HG02938 (cell line): ENCODE data around the gene EXOSC9.
A peak's percentile ranks its signal among the peaks of the same experiment; 100 is the strongest.

Experiments used
- ATAC-seq: cut with Tn5 transposase; IDR thresholded peaks from one replicate; pipeline ENCODE4 v1.9.1; 2021; ENCODE audit warnings: mild to moderate bottlenecking, moderate library complexity; ENCODE audit not compliant: unreplicated experiment

EXOSC9 gene

DNA sequence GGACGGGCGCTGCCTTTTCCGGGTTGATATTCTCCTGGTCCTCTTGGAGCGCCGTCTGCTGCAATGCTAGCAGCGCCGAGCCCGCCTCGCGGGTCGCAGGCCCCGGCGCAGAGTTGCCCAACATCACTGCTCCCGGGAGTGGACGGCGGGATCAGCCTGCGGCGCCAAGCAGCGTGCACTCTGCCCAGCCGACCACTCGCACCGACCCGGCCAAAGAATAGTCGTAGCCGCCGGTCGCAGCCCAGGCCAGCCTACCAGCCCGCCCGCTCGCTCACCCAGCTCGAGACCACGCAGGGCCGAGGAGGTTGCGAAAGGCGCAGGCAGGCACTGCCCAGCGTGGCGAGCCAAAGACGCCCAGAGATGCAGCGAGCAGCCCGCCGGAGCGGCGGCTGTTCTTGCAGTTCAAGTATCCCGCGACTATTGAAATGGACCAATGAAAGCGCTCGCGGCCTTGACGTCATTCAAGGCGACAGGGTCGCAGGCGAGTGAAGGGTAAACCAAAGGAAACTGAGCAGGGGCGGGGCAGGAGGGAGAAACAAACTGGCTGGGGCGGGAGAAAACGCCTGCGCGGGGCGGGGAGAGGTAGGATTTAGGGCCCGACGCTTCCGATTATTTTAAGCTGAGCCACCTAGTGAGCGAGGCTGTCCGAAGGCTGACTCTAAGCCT lies 22.5 kb downstream of the EXOSC9 start, which contains the start of gene CCNA2:
CCNA2 (minus strand) TSS at position 379 of the 666 bp plus-strand sequence; CDS start at position 124, 255 bp downstream.
- ATAC-seq, result peak; percentile 93

- ATAC-seq, result no peak
Observed at GRCh38 chr4:121824171-121824527, 23.0 kb downstream of the EXOSC9 start.

- ATAC-seq, result no peak
Observed at GRCh38 chr4:121824950-121825349, 23.8 kb downstream of the EXOSC9 start.

- ATAC-seq, result no peak
Observed at GRCh38 chr4:121827853-121828252, 26.7 kb downstream of the EXOSC9 start.

DNA sequence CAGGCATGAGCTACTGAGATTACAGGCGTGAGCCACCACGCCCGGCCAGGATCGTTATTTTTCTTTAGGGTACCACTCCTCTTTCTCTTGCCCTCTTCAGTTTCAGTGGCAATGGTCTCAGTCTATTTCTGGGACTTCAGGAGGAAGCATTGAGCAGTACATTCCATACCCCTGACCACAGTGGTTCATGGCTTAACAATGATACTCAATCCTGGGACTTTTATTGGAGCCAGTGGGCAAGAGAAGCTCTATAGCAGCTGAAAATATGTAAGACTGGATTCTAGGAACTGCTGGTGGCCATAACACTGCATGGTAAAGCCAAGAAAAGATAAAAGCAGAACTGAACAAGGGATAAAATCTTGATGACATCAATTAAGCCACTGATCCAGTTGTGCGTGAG lies 28.4 kb downstream of the EXOSC9 start:
- no peak for ATAC-seq

DNA sequence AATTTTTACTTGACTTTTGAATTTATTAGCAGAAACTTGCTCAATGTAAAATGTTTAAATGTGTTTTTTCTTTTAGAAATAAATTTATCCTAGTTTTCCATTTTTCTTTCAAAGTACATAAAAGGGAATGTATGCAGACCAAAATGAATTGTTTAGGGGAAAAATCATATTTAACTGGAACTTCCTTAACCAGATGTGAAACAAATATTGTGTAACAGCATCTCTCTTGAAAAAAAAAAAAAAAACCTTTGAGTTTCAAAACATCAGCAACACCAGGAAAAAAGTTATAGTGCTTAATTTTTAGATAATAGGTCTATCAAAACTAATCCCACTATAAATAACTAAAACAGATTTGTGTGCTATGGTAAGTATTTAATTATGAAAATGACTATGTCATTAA lies 37.0 kb downstream of the EXOSC9 start:
- no peak for ATAC-seq

- ATAC-seq, result no peak
Observed at GRCh38 chr4:121842862-121843261, 41.7 kb downstream of the EXOSC9 start.

- ATAC-seq, result no peak
Observed at GRCh38 chr4:121846662-121847061, 45.5 kb downstream of the EXOSC9 start.

DNA sequence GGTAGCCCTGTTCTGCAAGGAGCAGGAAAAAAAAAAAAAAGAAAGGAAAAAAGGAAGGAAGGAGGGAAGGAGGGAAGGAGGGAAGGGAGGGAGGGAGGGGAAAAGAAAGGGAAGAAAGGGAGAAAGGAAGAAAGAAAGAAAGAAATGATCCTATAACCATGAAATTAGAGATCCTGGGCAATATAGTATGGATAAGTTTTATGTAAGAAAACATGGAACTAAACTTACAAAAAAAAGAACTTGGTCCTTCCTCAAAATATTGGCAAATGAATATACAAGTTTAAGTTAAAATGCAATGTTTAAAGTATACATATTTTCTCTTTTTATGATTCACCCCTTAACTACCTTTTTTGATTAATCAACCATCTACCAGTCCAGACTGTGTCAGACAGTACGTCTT lies 50.2 kb downstream of the EXOSC9 start:
- no peak for ATAC-seq

DNA sequence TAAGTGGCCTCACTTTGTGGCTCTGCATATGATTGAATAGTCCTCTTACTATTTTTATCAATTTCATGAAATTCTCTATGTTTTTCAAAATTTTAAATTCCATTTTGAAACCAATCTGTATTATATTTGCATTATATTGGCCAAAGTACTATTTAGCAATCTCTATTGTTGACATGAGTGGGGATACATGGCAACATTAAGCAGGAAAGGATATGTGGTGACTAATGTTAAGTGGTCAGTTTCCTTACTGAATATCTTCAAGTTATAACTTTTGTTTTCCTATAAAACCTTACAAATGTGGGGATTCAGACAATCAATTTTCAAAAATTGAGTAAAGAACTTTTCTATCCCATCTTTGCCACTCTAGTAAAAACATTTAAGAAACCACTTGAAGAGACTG lies 59.0 kb downstream of the EXOSC9 start:
- no peak for ATAC-seq

GRCh38 chr4:121861426-121861825 lies 60.3 kb downstream of the EXOSC9 start:
- no peak for ATAC-seq

- ATAC-seq, result no peak
Observed at GRCh38 chr4:121863799-121864198, 62.7 kb downstream of the EXOSC9 start.
